Stomach (tissue), 8 donors: ENCODE data around the gene CACNG4. TPM values are rescaled to one million over a fixed set of nuclear protein-coding genes. Genes with fewer than 3 reads are reported as not detected.

Experiments
- polyA plus RNA-seq, 3 donors: library from polyadenylated mRNA; stranded (reverse); fragments of 200-250 nt; gene quantifications; one replicate each; pipeline ENCODE4 v1.2.3, GENCODE V29; 2013
- total RNA-seq, 5 donors: library from RNA; depleted of rRNA; stranded (reverse); fragments of >200 nt; gene quantifications; one replicate each; pipeline versions ENCODE4 v1.1.0 to v1.2.3, GENCODE V29; 2014 to 2016
- donor health status: healthy with polysubstance abuse.
- donor health status: Bipolar disorder and iron deficiency.
- donor health status: healthy.

The CACNG4 gene
- total and polyA plus RNA-seq, 8 donors = 0.15 to 8.8 (median 0.96) TPM; not detected in 2

Other genes starting within 250 kb of the CACNG4 start
- gene CACNG5, start 129.6 kb upstream of the CACNG4 start, total RNA-seq = not detected
- gene CACNG5, start 129.6 kb upstream of the CACNG4 start, polyA plus RNA-seq = not detected
- not detected for gene CACNG1, start 79.8 kb downstream of the CACNG4 start, total RNA-seq
- gene CACNG1, start 79.8 kb downstream of the CACNG4 start, polyA plus RNA-seq = not detected